ENCODE results near the gene ABTB2.
"Not testable (repeated sequence)": the region's sequence is repeated elsewhere in the genome, so short reads cannot be mapped to it uniquely, and the experiment has no call there.

The ABTB2 gene

GRCh38 chr11:34262531-34263081 lies 95.2 kb downstream of the ABTB2 start:
- no peak for DNase-seq (ENCODE audit: low spot score)

GRCh38 chr11:34261820-34262219 lies 96.0 kb downstream of the ABTB2 start:
- no peak for DNase-seq (ENCODE audit: low spot score)

- no peak for DNase-seq (ENCODE audit: low spot score)
Measured at GRCh38 chr11:34261095-34261494, 96.7 kb downstream of the ABTB2 start.

GRCh38 chr11:34260072-34260575 lies 97.7 kb downstream of the ABTB2 start:
- no peak for DNase-seq (ENCODE audit: low spot score)

GRCh38 chr11:34259087-34259486 lies 98.7 kb downstream of the ABTB2 start:
- no peak for DNase-seq (ENCODE audit: low spot score)

GRCh38 chr11:34256626-34257025 lies 101.2 kb downstream of the ABTB2 start:
- DNase-seq (ENCODE audit: low spot score), result no peak

- no peak for DNase-seq (ENCODE audit: low spot score)
Measured at GRCh38 chr11:34256150-34256549, 101.7 kb downstream of the ABTB2 start.

- no peak for DNase-seq (ENCODE audit: low spot score)
Measured at GRCh38 chr11:34255101-34255500, 102.7 kb downstream of the ABTB2 start.

- DNase-seq (ENCODE audit: low spot score), result no peak
Measured at GRCh38 chr11:34254011-34254410, 103.8 kb downstream of the ABTB2 start.

GRCh38 chr11:34252651-34253050 lies 105.2 kb downstream of the ABTB2 start:
- DNase-seq (ENCODE audit: low spot score), result no peak

GRCh38 chr11:34252015-34252414 lies 105.8 kb downstream of the ABTB2 start:
- no peak for DNase-seq (ENCODE audit: low spot score)

GRCh38 chr11:34251589-34251980 lies 106.2 kb downstream of the ABTB2 start:
- DNase-seq (ENCODE audit: low spot score), result no peak

- DNase-seq (ENCODE audit: low spot score), result peak; percentile 38
Measured at GRCh38 chr11:34250732-34251588, 106.8 kb downstream of the ABTB2 start.

GRCh38 chr11:34250211-34250610 lies 107.6 kb downstream of the ABTB2 start:
- DNase-seq (ENCODE audit: low spot score), result no peak

GRCh38 chr11:34249439-34249838 lies 108.4 kb downstream of the ABTB2 start:
- DNase-seq (ENCODE audit: low spot score), result no peak

GRCh38 chr11:34246511-34246910 lies 111.3 kb downstream of the ABTB2 start:
- DNase-seq (ENCODE audit: low spot score), result not testable (repeated sequence)

GRCh38 chr11:34245041-34245440 lies 112.8 kb downstream of the ABTB2 start:
- DNase-seq (ENCODE audit: low spot score), result no peak

GRCh38 chr11:34243600-34244464 lies 114.0 kb downstream of the ABTB2 start:
- DNase-seq (ENCODE audit: low spot score), result peak; percentile 14

- DNase-seq (ENCODE audit: low spot score), result peak; percentile 66
Measured at GRCh38 chr11:34242037-34242625, 115.7 kb downstream of the ABTB2 start.

GRCh38 chr11:34240150-34240494 lies 117.7 kb downstream of the ABTB2 start:
- DNase-seq (ENCODE audit: low spot score), result no peak

GRCh38 chr11:34239465-34240149 lies 118.2 kb downstream of the ABTB2 start:
- DNase-seq (ENCODE audit: low spot score), result no peak

GRCh38 chr11:34238966-34239365 lies 118.8 kb downstream of the ABTB2 start:
- DNase-seq (ENCODE audit: low spot score), result no peak
